Measurements from ENCODE around the gene ATG12. TPM values are rescaled to one million over a fixed set of nuclear protein-coding genes. Genes with fewer than 3 reads are reported as not detected.

ATG12 gene
- total and polyA plus RNA-seq, 2 of the 13 experiments (the other 11 are each of a cell fraction or from before 2014, with no cell fraction given), result 46.4 to 58.1 TPM

DNA sequence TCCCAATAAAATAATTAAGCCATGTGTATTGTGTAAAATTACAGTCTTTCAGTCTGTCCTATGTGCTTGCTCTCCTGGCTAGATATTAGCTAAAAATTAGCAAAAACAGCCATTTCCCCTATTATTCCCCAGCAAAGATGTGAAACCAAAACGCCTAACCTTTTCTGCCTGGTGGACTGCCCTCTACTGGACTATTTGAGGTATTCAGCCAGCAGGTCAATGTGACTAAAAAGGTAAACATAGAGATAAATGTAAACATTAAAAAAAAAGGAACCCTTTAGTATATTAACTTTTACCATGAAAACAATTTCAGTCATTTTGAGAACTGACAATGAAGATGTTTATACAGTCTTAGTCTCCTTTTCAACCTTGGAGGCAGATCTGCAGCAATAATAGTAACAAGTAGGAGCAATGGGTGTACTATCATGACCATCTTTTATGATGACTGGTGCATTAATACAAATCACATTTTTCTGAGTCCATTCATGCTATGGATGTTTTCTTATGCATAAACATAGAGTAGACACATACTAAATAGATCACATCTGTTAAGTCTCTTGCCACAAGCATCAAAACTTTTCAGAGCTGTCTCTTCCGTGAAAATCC lies 10.1 kb downstream of the ATG12 start:
- BruUV-seq (replicated peaks), result no TSS peak
- Histone ChIP-seq H3K4me1 (ENCODE audit: insufficient read depth, low read length) (peaks cover 24% of the 10 kb centered on the region), H3K4me2 (ENCODE audit: low read depth, low read length) (no peak overlapping the region), H3K9me3 (ENCODE audit: low read length) (no peaks in the 10 kb centered on the region), H3K4me3 (replicated peaks in 1 of 3; ENCODE audit: insufficient read depth in 1 of 3, low read depth in 2 of 3, low read length in 3 of 3) (no peak overlapping the region), H4K20me1 (ENCODE audit: insufficient read depth, low read length) (peaks cover 3% of the 10 kb centered on the region; the same call in 1 of the 2 replicates), H3K27me3 (ENCODE audit: control insufficient read depth in 1 of 2, insufficient read depth in 2 of 2, low read length in 2 of 2) (no peaks in the 10 kb centered on the region), H3K27ac (ENCODE audit: extremely low read length, insufficient read depth, low read length) (no peak overlapping the region), H3K36me3 (replicated peaks in 1 of 2; ENCODE audit: control insufficient read depth in 1 of 2, insufficient read depth in 2 of 2, low read length in 2 of 2) (peaks cover 3 to 26% of the 10 kb centered on the region in 2 experiments; a peak in 4 of 5 replicates), H2AFZ (ENCODE audit: low read length) (no peak overlapping the region), H3K9ac (ENCODE audit: insufficient read depth, low read depth, low read length) (no peak overlapping the region), H3K79me2 (ENCODE audit: insufficient read depth, low read length) (no peaks in the 10 kb centered on the region)
- peak; percentile 57 for DNase-seq (ENCODE audit: low spot score)
- ATAC-seq, result peak; percentile 82
- in situ Hi-C loops (cut with HindIII; ENCODE audit: extremely low pct_ligation_motif_present, low pct_unique_long_range_greater_than_20kb) (loop anchor here (10.0 to 25.0 kb wide), 2 partner anchors 231 to 286 kb away; partner anchors contain the start of gene FEM1C), intact Hi-C loops (cut with micrococcal nuclease; ENCODE audit: unreplicated experiment) (loop anchor here (1.0 to 10.0 kb wide), 3 partner anchors 197 to 536 kb away; partner anchors contain the start of genes CCDC112 and TMED7)
- FAIRE-seq, result no peak
- ChIA-PET CTCF (ENCODE audit: low intra/inter-chr PET ratio, low total read pairs) (interaction anchor here (2.2 kb wide), 1 partner anchor 196 kb away, joined by 18 read pairs; no protein-coding TSS in a partner anchor), POLR2A (no interaction called here)
- 48% methylated on average over 2 of the region's 2 CpGs for WGBS (ENCODE audit: low lambda C conversion rate)
- peak; percentile 70 to 75 for TF ChIP-seq MAFK (conservative IDR thresholded peaks at IDR 0.05 in 1 of 2, IDR thresholded peaks at IDR 0.05 in 1 of 2; ENCODE audit: low read length in 2 of 2)
- TF ChIP-seq ATAD3A (CRISPR knock-in tag; IDR thresholded peaks at IDR 0.05), result no peak
- TF ChIP-seq XRCC5 (optimal IDR thresholded peaks at IDR 0.05; ENCODE audit: low read length), result no peak
- TF ChIP-seq, protein P1, sequence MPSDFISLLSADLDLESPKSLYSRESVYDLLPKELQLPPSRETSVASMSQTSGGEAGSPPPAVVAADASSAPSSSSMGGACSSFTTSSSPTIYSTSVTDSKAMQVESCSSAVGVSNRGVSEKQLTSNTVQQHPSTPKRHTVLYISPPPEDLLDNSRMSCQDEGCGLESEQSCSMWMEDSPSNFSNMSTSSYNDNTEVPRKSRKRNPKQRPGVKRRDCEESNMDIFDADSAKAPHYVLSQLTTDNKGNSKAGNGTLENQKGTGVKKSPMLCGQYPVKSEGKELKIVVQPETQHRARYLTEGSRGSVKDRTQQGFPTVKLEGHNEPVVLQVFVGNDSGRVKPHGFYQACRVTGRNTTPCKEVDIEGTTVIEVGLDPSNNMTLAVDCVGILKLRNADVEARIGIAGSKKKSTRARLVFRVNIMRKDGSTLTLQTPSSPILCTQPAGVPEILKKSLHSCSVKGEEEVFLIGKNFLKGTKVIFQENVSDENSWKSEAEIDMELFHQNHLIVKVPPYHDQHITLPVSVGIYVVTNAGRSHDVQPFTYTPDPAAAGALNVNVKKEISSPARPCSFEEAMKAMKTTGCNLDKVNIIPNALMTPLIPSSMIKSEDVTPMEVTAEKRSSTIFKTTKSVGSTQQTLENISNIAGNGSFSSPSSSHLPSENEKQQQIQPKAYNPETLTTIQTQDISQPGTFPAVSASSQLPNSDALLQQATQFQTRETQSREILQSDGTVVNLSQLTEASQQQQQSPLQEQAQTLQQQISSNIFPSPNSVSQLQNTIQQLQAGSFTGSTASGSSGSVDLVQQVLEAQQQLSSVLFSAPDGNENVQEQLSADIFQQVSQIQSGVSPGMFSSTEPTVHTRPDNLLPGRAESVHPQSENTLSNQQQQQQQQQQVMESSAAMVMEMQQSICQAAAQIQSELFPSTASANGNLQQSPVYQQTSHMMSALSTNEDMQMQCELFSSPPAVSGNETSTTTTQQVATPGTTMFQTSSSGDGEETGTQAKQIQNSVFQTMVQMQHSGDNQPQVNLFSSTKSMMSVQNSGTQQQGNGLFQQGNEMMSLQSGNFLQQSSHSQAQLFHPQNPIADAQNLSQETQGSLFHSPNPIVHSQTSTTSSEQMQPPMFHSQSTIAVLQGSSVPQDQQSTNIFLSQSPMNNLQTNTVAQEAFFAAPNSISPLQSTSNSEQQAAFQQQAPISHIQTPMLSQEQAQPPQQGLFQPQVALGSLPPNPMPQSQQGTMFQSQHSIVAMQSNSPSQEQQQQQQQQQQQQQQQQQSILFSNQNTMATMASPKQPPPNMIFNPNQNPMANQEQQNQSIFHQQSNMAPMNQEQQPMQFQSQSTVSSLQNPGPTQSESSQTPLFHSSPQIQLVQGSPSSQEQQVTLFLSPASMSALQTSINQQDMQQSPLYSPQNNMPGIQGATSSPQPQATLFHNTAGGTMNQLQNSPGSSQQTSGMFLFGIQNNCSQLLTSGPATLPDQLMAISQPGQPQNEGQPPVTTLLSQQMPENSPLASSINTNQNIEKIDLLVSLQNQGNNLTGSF (CRISPR knock-in tag; IDR thresholded peaks at IDR 0.05), result no peak
- TF ChIP-seq DRAP1 (CRISPR knock-in tag; IDR thresholded peaks at IDR 0.05), result 0 out of 2 replicates have a peak, but pooled peaks have one; percentile 14
- no peak for TF ChIP-seq EED (CRISPR knock-in tag; IDR thresholded peaks at IDR 0.05)
- TF ChIP-seq IRX3 (CRISPR knock-in tag; IDR thresholded peaks at IDR 0.05; ENCODE audit: borderline replicate concordance, low read depth), result no peak
- TF ChIP-seq SAFB2 (CRISPR knock-in tag; IDR thresholded peaks at IDR 0.05; ENCODE audit: borderline replicate concordance, low read depth), result no peak
- no peak for TF ChIP-seq HDAC1 (CRISPR knock-in tag; IDR thresholded peaks at IDR 0.05)
- TF ChIP-seq SKIL (CRISPR knock-in tag; IDR thresholded peaks at IDR 0.05; ENCODE audit: borderline replicate concordance), result no peak
- TF ChIP-seq BCL6 (CRISPR knock-in tag; IDR thresholded peaks at IDR 0.05), result no peak
- no peak for TF ChIP-seq TFAP4 (IDR thresholded peaks at IDR 0.05; ENCODE audit: borderline replicate concordance, low read depth)
- no peak for TF ChIP-seq ASH2L (IDR thresholded peaks at IDR 0.05; ENCODE audit: insufficient read length, low read depth, low read length)
- TF ChIP-seq ZNF615 (CRISPR knock-in tag; IDR thresholded peaks at IDR 0.05; ENCODE audit: borderline replicate concordance), result no peak

All from HepG2 (cell line).